ENCODE measurements around the gene INSC.

GRCh38 chr11:15189641-15190365 lies 75.1 kb downstream of the INSC start:
- TF ChIP-seq EZH2phosphoT487 (IDR thresholded peaks at IDR 0.05; ENCODE audit: insufficient read depth, low read depth) (no peak), EZH2 (IDR thresholded peaks at IDR 0.05; ENCODE audit: insufficient read depth, poor library complexity, severe bottlenecking) (no peak)

All from GM23248 (cell line).